OCI-LY1 (cell line): ENCODE measurements around the gene RPLP2.

Experiments
- H2AFZ ChIP-seq: fragments of 200-600 bp; sonication (generic), shearing (Covaris generic); 2 replicates; pipeline ENCODE4 v1.6.0; 2014; ENCODE audit warnings: antibody characterized with exemption, mild to moderate bottlenecking, low read length
- H3F3A ChIP-seq: fragments of 200-600 bp; sonication (generic), shearing (Covaris generic); 2 replicates; pipeline ENCODE4 v1.6.0; 2014; ENCODE audit warnings: mild to moderate bottlenecking, antibody characterized with exemption, low read length, moderate library complexity; ENCODE audit not compliant: insufficient read depth
- H3K27ac ChIP-seq: fragments of 200-600 bp; sonication (generic); 2 replicates; pipeline ENCODE4 v1.5.1; 2014; ENCODE audit warnings: low read length, mixed run types, mild to moderate bottlenecking, low read depth; ENCODE audit not compliant: poor library complexity, severe bottlenecking
- H3K27me3 ChIP-seq: fragments of 200-600 bp; sonication (generic); 2 replicates; pipeline ENCODE4 v1.6.0; 2014; ENCODE audit warnings: antibody characterized with exemption, mild to moderate bottlenecking, low read length, moderate library complexity; ENCODE audit not compliant: insufficient read depth
- H3K36me3 ChIP-seq: fragments of 200-600 bp; sonication (generic); 2 replicates; pipeline ENCODE4 v1.6.1; 2014; ENCODE audit warnings: mild to moderate bottlenecking, antibody characterized with exemption, low read length, moderate library complexity, mixed read lengths; ENCODE audit not compliant: insufficient read depth
- H3K4me1 ChIP-seq: fragments of 200-600 bp; sonication (generic); 2 replicates; pipeline ENCODE4 v1.5.1; 2014; ENCODE audit warnings: mild to moderate bottlenecking, low read length, moderate library complexity; ENCODE audit not compliant: insufficient read depth, severe bottlenecking
- H3K4me2 ChIP-seq: fragments of 200-600 bp; sonication (generic), shearing (Covaris generic); 2 replicates; pipeline ENCODE4 v1.6.1; 2014; ENCODE audit warnings: low read length
- H3K4me3 ChIP-seq: fragments of 200-600 bp; sonication (generic); 2 replicates; pipeline ENCODE4 v1.5.1; 2014; ENCODE audit warnings: low read length, low read depth, mild to moderate bottlenecking, mixed read lengths; ENCODE audit not compliant: poor library complexity, severe bottlenecking
- H3K79me2 ChIP-seq: fragments of 200-600 bp; shearing (Covaris generic); 2 replicates; pipeline ENCODE4 v1.6.1; 2016; ENCODE audit warnings: mixed run types, low read length, mixed read lengths; ENCODE audit not compliant: insufficient read depth
- H3K9ac ChIP-seq: fragments of 200-600 bp; sonication (generic), shearing (Covaris generic); 2 replicates; pipeline ENCODE4 v1.6.1; 2014; ENCODE audit warnings: mild to moderate bottlenecking, low read length, mixed read lengths
- H3K9me2 ChIP-seq: fragments of 200-600 bp; sonication (generic), shearing (Covaris generic); 2 replicates; pipeline ENCODE4 v1.6.1; 2014; ENCODE audit warnings: low read depth, mild to moderate bottlenecking, low read length, mixed read lengths
- H3K9me3 ChIP-seq: fragments of 200-600 bp; shearing (Covaris generic); 2 replicates; pipeline ENCODE4 v1.6.1; 2014; ENCODE audit warnings: low read length, mixed read lengths
- H4K20me1 ChIP-seq: fragments of 200-600 bp; sonication (generic), shearing (Covaris generic); 2 replicates; pipeline ENCODE4 v1.6.0; 2016; ENCODE audit warnings: mild to moderate bottlenecking, low read length; ENCODE audit not compliant: insufficient read depth
- EZH2 ChIP-seq: fragments of 200-600 bp; sonication (generic), shearing (Covaris generic); IDR thresholded peaks from 2 replicates; pipeline ENCODE4 v1.8.0; 2017; ENCODE audit warnings: borderline replicate concordance, mixed run types, mild to moderate bottlenecking, antibody characterized with exemption, low read length, moderate library complexity, mixed read lengths
- TF ChIP-seq, protein P1 (sequence below): fragments of 200-600 bp; sonication (generic), shearing (Covaris generic); IDR thresholded peaks from 2 replicates; pipeline ENCODE4 v1.5.1; 2017; ENCODE audit warnings: mild to moderate bottlenecking, antibody characterized with exemption, low read length, moderate library complexity, mixed read lengths

Gene RPLP2

DNA sequence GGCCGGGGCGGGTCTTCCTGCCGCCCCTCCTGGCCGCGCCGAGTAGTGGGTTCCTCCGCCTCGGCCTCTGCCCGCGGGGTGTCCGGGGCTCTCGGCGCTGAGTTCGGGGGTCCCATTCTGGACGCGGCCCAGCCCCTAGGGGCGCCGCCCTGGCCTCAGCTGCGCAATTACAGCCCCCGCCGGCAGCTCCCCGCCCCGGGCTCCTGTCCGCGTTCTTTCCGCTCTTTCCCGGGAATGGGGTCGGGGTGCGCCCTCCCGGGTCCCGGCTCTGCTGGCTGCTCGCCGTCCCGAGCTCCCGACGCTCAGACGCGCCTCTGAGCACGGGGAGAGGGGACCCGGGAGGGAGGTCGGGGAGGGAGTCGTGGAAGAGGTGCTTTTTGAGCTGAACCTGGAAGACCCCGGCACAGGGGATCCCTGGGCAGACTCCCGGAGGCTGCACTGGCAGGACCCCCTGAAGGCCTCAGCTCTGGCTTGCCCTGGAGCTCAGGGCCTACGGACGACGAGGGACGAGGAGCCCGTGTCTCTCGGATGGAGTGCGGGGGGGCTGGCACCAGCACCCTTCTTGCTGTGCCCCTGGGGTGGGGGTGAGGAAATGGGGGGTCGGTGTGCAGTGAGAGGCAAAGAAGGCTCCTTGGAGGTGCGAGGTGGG is 33.4 kb downstream of the RPLP2 start:
- peaks cover 28% of the 10 kb centered on the region for H3K4me1 ChIP-seq
- peak overlapping the region; percentile 99 for H3K4me3 ChIP-seq
- no peaks in the 10 kb centered on the region for H4K20me1 ChIP-seq
- H3K27me3 ChIP-seq, result 0 out of 2 replicates have a peak, but pooled peaks cover 4% of the 10 kb centered on the region
- no peaks in the 10 kb centered on the region for H3K9me3 ChIP-seq
- no peaks in the 10 kb centered on the region for H3F3A ChIP-seq
- no peak overlapping the region for H3K27ac ChIP-seq
- peaks cover 29% of the 10 kb centered on the region for H3K36me3 ChIP-seq
- no peaks in the 10 kb centered on the region for H3K9me2 ChIP-seq
- peak overlapping the region; percentile 98 for H3K9ac ChIP-seq
- peak overlapping the region; percentile 70 for H3K4me2 ChIP-seq
- no peak overlapping the region for H2AFZ ChIP-seq
- peaks cover 8% of the 10 kb centered on the region; the same call in 1 of the 2 replicates for H3K79me2 ChIP-seq
- TF ChIP-seq, protein P1, sequence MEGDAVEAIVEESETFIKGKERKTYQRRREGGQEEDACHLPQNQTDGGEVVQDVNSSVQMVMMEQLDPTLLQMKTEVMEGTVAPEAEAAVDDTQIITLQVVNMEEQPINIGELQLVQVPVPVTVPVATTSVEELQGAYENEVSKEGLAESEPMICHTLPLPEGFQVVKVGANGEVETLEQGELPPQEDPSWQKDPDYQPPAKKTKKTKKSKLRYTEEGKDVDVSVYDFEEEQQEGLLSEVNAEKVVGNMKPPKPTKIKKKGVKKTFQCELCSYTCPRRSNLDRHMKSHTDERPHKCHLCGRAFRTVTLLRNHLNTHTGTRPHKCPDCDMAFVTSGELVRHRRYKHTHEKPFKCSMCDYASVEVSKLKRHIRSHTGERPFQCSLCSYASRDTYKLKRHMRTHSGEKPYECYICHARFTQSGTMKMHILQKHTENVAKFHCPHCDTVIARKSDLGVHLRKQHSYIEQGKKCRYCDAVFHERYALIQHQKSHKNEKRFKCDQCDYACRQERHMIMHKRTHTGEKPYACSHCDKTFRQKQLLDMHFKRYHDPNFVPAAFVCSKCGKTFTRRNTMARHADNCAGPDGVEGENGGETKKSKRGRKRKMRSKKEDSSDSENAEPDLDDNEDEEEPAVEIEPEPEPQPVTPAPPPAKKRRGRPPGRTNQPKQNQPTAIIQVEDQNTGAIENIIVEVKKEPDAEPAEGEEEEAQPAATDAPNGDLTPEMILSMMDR, result no peak
- TF ChIP-seq EZH2, result no peak

DNA sequence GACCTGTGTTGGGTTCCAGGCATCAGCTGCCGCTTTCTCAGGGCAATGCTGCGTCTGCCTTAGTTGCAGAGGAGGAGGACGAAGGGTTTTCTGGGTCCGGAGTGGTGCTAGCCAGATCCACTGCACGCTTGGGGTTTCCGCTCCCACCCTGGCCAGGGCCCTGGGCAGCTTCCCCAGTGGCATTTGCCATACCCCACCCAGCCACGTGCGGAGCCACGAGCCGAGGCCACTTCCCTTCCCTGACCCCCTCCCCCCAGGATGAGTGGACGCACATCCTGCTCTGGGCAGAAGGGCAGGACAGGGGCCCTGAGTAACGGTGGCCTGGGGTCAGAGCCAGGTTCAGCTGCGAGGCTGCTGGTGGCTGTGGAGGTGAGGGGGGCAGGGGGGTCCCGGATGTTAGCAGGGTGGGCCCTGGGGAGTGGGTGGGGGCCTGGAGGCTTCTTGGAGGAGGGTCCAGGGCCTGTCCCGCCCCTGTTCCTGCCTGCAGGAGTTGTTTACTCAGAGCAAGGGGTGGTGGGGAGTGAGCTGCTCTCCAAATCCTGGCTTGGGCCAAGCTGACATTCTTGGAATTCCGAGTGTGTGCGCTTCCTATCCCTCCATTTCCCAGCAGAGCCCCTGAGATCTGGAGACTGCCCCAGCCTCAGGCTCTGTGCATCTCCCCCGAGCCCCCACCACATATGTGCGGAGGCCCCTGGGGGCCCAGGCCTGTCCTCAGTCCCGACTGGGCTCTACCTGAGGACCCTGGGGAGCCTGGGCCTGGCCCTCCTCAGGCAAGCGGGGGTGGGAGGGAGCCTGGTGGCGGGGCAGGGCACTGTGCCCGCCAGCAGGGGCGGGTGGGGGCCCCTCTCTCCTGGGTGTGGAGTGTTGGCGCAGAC is 34.3 kb downstream of the RPLP2 start:
- Histone ChIP-seq H3K9me2 (no peaks in the 10 kb centered on the region), H3K4me2 (peak overlapping the region; percentile 70; the same call in 1 of the 2 replicates), H3K4me3 (peak overlapping the region; percentile 99), H3K79me2 (peaks cover 8% of the 10 kb centered on the region; the same call in 1 of the 2 replicates), H3K9me3 (no peaks in the 10 kb centered on the region), H2AFZ (no peak overlapping the region), H3K4me1 (peaks cover 35% of the 10 kb centered on the region), H3K36me3 (peaks cover 22% of the 10 kb centered on the region), H3K27me3 (0 out of 2 replicates have a peak, but pooled peaks cover 4% of the 10 kb centered on the region), H4K20me1 (no peaks in the 10 kb centered on the region), H3K9ac (no peak overlapping the region; the same call in 1 of the 2 replicates), H3F3A (no peaks in the 10 kb centered on the region), H3K27ac (no peak overlapping the region)
- TF ChIP-seq, protein P1, result no peak
- no peak for TF ChIP-seq EZH2

DNA sequence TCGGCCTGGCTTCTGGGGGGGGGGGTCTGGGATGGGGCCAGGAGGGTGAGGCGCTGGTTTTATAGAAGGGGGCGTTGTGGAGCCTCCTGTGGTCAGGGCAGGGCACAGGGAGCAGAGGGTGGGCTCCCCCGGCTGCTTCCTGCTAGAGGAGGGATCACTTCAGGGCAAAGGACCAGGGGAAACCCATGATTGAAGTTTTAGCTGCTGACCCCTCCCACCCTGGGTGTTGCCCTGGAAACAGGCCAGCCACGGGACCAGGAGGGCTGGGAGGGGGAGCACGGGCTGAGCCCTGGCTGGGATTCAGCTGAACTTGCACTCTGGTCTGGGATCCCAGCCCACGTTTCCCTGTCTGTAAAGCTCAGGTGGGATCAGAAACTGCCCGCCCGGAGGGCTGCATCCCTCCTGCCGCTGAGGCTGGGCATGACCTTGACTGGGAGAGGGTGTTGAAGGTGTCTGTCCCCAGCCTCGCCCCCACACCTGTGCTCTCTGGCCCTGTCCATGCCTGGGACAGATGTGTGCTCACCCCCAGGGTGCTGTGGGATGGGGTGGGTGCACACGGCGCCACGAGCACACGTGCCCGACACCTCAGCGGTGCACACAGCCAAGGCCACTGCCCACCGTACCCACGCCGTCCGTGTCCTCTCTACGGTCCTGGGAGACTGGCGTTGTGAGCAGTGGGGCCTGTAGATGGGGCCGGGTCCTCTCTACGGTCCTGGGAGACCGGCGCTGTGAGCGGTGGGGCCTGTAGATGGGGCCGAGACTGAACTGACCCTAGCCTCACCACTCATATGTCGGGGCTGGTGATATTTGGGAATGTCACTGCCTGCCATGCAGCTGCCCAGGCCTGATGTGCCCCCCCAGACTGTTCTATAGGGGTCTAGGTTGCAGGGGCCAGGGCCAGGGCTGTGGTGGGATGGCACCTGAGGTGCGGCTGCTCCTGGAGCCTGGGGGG is 35.2 kb downstream of the RPLP2 start:
- TF ChIP-seq EZH2, result no peak
- TF ChIP-seq, protein P1, result no peak
- Histone ChIP-seq H3K4me1 (peaks cover 37% of the 10 kb centered on the region), H3K4me2 (no peak overlapping the region), H3K79me2 (peaks cover 8% of the 10 kb centered on the region; the same call in 1 of the 2 replicates), H4K20me1 (no peaks in the 10 kb centered on the region), H2AFZ (no peak overlapping the region), H3K27me3 (0 out of 2 replicates have a peak, but pooled peaks cover 4% of the 10 kb centered on the region), H3F3A (no peaks in the 10 kb centered on the region), H3K4me3 (no peak overlapping the region), H3K27ac (no peak overlapping the region), H3K9me2 (no peaks in the 10 kb centered on the region), H3K9me3 (no peaks in the 10 kb centered on the region), H3K9ac (no peak overlapping the region), H3K36me3 (peaks cover 12% of the 10 kb centered on the region)
